ENCODE results near the gene ANKRD49. TPM values are rescaled to one million over a fixed set of nuclear protein-coding genes. Genes with fewer than 3 reads are reported as not detected.

The ANKRD49 gene
- total and polyA plus RNA-seq, 2 experiments from 2014 or later = 17.9 to 31.2 TPM

GRCh38 chr11:94477624-94478023 lies 16.2 kb upstream of the ANKRD49 start:
- no peaks in the 10 kb centered on the region for H3K9me3 ChIP-seq (ENCODE audit: low read depth)
- H3K9me2 ChIP-seq (replicated peaks; ENCODE audit: insufficient read depth) = no peaks in the 10 kb centered on the region
- no peak overlapping the region for H3K4me2 ChIP-seq
- DNase-seq (ENCODE audit: low spot score) = no peak
- no peak overlapping the region for H3K27ac ChIP-seq
- no peaks in the 10 kb centered on the region for H3K36me3 ChIP-seq (replicated peaks; ENCODE audit: insufficient read depth, low read depth)
- no peaks in the 10 kb centered on the region for H3K4me1 ChIP-seq (ENCODE audit: insufficient read depth)
- TF ChIP-seq EZH2phosphoT487 (IDR thresholded peaks at IDR 0.05; ENCODE audit: low read depth, severe bottlenecking, unreplicated experiment) = no peak
- TF ChIP-seq EZH2 (IDR thresholded peaks at IDR 0.05; ENCODE audit: borderline replicate concordance) = no peak
- no peak for TF ChIP-seq CTCF (IDR thresholded peaks at IDR 0.05; ENCODE audit: poor library complexity)
- H3K27me3 ChIP-seq = no peaks in the 10 kb centered on the region
- no peaks in the 10 kb centered on the region for H4K20me1 ChIP-seq (ENCODE audit: insufficient read depth, poor library complexity, severe bottlenecking)
- H3K79me2 ChIP-seq = no peaks in the 10 kb centered on the region
- H3K4me3 ChIP-seq = no peak overlapping the region
- WGBS (ENCODE audit: low lambda C conversion rate, missing lambda C conversion rate) = 87% methylated on average over 2 of the region's 2 CpGs
- no peak overlapping the region for H2AFZ ChIP-seq

GRCh38 chr11:94481342-94481741 lies 12.4 kb upstream of the ANKRD49 start:
- Histone ChIP-seq H3K4me3 (no peak overlapping the region), H3K4me1 (ENCODE audit: insufficient read depth) (no peaks in the 10 kb centered on the region), H3K36me3 (replicated peaks; ENCODE audit: insufficient read depth, low read depth) (no peaks in the 10 kb centered on the region), H3K4me2 (no peak overlapping the region), H3K79me2 (no peaks in the 10 kb centered on the region), H3K27ac (no peak overlapping the region), H2AFZ (no peak overlapping the region), H4K20me1 (ENCODE audit: insufficient read depth, poor library complexity, severe bottlenecking) (no peaks in the 10 kb centered on the region), H3K9me2 (replicated peaks; ENCODE audit: insufficient read depth) (no peaks in the 10 kb centered on the region), H3K27me3 (no peaks in the 10 kb centered on the region), H3K9me3 (ENCODE audit: low read depth) (no peaks in the 10 kb centered on the region)
- TF ChIP-seq EZH2phosphoT487 (IDR thresholded peaks at IDR 0.05; ENCODE audit: low read depth, severe bottlenecking, unreplicated experiment) (no peak), EZH2 (IDR thresholded peaks at IDR 0.05; ENCODE audit: borderline replicate concordance) (no peak), CTCF (IDR thresholded peaks at IDR 0.05; ENCODE audit: poor library complexity) (no peak)
- DNase-seq (ENCODE audit: low spot score) = no peak

- Histone ChIP-seq H3K4me3 (no peak overlapping the region), H3K4me1 (ENCODE audit: insufficient read depth) (no peaks in the 10 kb centered on the region)
- WGBS (ENCODE audit: low lambda C conversion rate, missing lambda C conversion rate) = 90% methylated on average over 1 of the region's 1 CpG
These were observed 7.7 kb upstream of the ANKRD49 start for GRCh38 chr11:94486068-94486467.

More at GRCh38 chr11:94486068-94486467, 7.7 kb upstream of the ANKRD49 start:
- H3K27me3 ChIP-seq = no peaks in the 10 kb centered on the region
- no peaks in the 10 kb centered on the region for H3K9me3 ChIP-seq (ENCODE audit: low read depth)
- DNase-seq (ENCODE audit: low spot score) = no peak
- no peak overlapping the region for H3K4me2 ChIP-seq
- no peaks in the 10 kb centered on the region for H3K9me2 ChIP-seq (replicated peaks; ENCODE audit: insufficient read depth)
- TF ChIP-seq EZH2 (IDR thresholded peaks at IDR 0.05; ENCODE audit: borderline replicate concordance) (no peak), CTCF (IDR thresholded peaks at IDR 0.05; ENCODE audit: poor library complexity) (no peak), EZH2phosphoT487 (IDR thresholded peaks at IDR 0.05; ENCODE audit: low read depth, severe bottlenecking, unreplicated experiment) (no peak)
- peaks cover 3% of the 10 kb centered on the region for H3K79me2 ChIP-seq
- H3K27ac ChIP-seq = no peak overlapping the region
- H4K20me1 ChIP-seq (ENCODE audit: insufficient read depth, poor library complexity, severe bottlenecking) = no peaks in the 10 kb centered on the region
- H2AFZ ChIP-seq = no peak overlapping the region
- H3K36me3 ChIP-seq (replicated peaks; ENCODE audit: insufficient read depth, low read depth) = no peaks in the 10 kb centered on the region
